SIG-M5 treated with dmso at 0.1 percent for 504 hours (cell line): ENCODE results near the gene MAD1L1.
A peak's percentile ranks its signal among the peaks of the same experiment; 100 is the strongest.

Experiments used
- DNase-seq: peaks from one replicate; lab custom pipeline; 2025; ENCODE audit not compliant: unreplicated experiment; lab: John Stamatoyannopoulos, UW

MAD1L1 gene

DNA sequence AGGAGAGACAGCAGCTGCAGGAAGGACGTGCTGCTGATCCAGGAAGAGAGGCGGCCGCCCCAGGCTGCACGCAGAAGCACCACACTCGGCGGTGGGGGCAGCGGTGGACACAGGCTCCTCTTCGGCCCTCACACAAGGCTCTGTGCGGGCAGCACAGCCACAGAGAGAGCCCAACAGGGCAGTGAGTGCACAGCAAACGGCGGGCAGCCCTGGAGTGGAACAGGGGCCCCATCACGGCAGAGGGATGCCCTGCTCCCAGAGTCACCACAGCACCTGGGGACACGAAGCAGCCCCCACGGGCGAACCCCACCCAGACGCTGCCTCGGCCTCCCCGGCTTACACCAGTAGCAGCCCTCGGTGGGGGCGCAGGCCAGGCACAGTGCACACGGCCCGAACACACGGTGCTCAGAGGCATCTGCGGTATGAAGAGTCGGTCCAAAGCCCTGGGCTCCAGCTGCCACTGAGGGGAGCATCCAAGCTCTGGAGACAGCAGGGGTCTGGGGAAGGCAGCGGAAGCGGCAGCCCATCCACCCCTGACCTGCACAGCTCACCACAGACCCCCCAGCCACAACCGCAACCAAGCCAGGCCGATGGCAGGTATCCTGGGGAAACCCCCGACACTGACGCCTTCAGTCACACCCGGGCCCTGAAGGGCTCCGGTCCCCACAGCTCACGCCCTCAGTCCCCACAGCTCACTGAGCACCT lies 26.1 kb upstream of the MAD1L1 start:
- DNase-seq: no peak

- no peak for DNase-seq
These were observed 24.9 kb upstream of the MAD1L1 start for GRCh38 chr7:2257651-2258050.

DNA sequence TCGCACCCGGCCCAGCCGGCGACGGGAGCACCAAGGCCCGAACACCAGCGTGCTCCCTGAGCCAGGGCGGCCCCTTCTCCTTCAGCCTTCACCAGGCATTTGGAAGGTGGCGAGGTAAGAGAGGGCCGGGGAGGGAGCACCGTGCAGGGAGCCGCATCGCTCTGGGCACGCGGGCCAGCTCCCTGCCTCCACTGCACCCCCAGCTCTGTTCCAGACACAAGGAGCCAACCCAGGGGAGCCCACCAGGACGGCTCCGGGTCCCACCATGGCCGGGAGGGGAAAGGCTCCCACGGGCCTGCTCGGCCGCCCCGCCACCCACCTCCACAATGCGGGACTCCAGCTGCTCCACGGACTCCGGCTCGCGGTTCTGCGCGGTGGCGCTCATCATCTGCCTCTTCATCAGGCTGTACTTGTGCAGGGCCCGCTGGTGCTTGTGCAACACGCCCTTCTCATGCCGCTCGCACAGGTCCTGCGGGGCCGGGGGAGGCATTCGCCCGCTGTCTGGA lies 24.4 kb upstream of the MAD1L1 start:
- no peak for DNase-seq

GRCh38 chr7:2256306-2257045 lies 23.7 kb upstream of the MAD1L1 start:
- DNase-seq: no peak

DNA sequence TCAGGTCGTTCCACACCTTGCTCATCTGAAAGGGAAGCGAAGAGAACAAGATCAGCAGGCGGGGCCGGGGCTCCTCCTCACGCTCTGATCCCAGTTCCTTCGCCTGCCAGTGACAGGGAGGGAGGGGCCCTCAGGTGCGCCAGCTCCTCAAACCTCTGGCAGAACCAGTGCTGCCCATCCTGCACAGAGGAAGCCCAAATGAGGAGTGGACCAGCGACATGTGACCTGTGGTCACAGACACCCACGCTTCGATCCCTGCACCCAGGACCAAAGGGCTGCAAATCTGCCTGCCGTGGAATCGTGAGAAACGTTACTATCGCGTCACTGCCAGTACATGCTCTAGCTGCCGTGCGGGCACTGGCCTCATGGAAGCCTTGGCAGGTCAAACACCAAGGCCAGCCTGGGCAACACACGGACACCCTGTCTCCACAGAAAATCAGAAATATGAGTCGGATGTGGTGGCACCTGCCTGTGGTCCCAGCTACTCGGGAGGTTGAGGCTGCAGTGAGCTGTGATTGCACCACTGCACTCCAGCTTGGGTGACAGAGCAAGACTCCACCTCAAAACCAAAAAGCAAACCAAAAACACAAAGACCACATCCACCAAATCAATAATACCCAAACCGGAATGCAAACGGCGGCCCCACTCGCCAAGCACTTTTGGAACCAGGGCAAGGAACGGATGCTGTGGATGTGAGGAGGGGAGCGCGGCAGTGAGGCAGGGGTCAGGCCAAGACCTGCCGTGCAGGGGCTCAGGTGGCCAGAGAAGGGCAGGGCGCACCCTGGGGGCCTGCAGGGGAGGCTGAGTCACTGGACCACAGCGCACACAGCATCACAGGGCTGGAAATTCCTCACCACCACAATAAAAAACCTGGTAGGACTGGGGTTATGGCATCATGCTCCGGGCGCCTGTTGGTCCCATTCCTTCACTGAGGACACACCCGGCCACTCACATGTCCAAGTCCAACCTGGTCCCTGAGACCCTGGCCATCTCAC lies 22.7 kb upstream of the MAD1L1 start:
- DNase-seq: no peak

DNA sequence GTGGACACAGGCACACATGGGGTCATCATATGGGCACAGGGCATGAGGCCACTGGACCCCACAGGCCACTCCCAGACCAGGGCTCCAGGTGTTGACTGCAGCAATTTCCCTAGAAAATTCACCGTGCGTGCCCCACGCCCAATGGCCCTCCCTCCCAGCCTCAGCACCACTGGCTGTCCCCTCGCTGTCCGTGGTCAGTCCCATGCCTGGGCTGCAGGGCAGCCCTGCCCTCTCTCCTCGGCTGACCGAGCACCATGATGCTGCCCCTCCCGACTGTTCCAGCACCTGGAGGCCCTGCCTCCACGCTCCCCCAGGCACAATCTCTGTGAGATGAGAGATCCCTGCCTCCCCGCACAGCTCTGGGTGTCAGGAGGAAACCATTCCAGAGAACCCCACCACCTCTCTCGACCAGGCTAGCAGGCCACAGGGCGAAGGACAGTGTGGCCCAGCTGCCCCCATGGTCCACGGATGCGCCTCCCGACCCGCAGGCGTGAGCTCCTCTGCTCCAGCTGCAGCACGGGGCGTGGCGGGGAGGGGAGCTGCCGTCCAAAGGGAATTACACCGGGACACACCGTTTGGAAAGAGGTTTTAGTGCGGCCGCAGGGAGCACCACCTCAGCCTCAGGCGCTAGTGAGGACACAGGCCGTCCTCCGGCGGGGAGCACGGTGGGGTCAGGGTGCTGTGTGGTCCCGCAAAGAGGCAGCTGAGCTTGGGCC lies 21.8 kb upstream of the MAD1L1 start:
- no peak for DNase-seq

DNA sequence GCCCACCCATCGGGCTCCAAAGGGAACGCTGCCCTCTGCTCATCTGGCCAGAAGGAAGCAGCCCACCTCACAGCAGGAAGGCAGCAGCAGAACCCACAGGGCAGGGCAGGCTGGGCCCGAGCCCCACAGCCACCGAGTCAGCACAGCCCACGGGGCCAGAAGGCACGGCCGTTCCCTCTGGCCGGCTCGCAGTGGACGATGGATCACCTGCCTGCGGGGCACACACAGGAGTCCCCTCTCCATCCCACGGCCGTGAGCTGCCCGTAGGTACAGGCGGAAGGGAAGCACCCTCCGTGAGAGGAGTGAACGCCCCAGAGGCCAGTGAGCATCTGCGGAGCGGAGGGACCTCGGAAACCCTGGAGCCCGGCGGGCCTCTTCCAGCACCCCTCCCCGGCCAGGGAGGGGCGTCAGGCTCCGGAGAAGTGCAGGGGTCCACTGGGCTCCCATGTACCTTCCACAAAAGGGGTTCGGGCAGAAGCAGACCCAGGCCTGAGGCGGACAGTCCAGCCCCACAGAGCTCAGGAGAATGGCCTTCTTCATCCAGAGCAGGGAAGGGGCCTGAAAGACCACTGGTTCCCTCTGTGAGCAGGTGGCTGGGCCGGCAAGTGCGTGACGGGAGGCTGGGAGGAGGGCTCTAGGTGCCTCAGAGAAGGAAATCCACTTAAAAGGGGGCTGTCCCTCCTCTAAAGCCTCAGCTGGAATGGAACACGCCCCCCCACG lies 20.9 kb upstream of the MAD1L1 start:
- no peak for DNase-seq

GRCh38 chr7:2253021-2253420 lies 20.3 kb upstream of the MAD1L1 start:
- DNase-seq: no peak

DNA sequence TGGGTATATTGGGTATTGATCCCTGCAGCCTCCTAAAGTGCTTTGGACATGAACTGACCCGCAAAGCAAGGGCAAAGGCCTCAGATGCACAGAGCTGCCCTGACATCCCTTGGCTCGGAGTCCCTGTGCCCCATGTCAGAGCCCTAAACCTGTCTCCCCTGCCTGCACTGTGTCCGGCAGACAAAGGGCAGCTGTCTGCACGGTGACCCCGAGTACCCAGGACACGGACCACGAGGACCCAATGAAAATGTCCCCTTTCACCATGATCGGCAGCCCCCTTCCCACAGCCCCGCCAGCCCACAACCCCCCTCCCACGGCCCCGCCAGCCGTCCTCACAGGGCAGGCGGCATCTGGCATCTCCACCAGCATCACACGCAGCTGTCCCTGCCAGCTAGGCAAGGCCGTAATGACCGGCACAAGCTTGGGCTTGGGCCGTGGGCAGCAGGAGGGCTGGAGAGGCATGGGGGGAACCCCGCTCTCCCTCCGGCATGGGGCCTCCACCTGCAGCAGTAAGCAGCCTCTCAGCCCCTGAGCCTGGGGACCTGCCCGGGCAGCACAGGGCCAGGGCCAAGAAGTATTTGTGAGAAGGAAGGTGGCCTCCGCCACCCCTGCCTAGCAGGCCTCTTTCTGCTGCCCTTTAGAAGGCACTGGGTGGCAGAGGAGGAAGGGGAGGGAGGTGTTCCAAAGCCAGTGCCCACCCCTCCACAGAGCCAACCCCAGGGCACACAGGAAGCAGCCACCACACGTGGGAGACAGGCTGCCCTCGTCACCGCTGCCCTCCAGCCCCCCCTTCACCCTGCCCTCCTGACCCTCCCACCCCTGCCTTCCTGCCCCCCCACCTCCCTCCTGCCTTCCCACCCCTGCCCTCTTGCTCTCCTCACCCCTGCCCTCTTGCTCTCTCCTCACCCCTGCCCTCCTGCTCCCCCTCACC lies 19.4 kb upstream of the MAD1L1 start:
- DNase-seq: no peak

DNA sequence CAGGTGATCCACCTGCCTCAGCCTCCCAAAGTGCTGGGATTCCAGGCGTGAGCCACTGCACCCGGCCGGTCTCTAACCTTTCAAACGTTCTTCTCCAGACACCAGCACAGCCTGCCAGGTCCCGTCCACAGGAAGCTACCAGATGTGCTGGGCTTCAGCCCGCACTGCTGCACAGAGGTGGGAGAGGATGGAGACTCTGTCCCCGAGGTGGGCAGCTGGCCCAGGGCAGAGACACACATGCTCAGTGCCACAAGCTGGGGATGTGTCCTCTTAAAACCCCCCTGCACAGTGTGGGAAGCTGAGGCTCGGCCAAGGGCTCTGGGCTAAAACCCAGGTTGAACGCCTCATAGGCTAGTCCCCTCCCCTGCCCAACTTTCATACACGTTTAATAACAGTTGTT lies 18.6 kb upstream of the MAD1L1 start:
- DNase-seq: no peak

DNA sequence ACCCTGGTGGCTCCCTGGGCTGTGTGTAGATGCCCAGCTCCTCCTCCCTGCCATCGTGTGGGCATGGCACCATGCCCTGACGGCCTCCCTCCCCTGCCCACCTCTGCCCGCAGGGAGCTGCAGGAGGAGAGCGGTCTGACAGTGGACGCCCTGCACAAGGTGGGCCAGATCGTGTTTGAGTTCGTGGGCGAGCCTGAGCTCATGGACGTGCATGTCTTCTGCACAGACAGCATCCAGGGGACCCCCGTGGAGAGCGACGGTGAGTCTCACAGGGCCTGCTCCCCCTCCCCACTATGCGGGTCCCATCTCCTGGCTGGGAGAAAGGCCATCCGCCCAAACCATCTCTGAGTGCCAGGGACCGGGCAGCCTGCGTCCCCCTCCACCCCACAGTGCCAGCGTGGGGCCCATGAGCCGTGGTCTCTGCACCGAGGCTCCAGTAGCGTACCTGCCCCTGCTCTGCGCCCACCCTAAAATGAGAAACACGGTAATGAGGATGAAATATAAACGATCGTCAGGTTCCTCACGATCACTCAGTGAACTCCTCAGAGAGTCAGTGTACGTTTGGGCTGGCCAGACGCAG lies 17.1 kb upstream of the MAD1L1 start:
- DNase-seq: no peak

DNA sequence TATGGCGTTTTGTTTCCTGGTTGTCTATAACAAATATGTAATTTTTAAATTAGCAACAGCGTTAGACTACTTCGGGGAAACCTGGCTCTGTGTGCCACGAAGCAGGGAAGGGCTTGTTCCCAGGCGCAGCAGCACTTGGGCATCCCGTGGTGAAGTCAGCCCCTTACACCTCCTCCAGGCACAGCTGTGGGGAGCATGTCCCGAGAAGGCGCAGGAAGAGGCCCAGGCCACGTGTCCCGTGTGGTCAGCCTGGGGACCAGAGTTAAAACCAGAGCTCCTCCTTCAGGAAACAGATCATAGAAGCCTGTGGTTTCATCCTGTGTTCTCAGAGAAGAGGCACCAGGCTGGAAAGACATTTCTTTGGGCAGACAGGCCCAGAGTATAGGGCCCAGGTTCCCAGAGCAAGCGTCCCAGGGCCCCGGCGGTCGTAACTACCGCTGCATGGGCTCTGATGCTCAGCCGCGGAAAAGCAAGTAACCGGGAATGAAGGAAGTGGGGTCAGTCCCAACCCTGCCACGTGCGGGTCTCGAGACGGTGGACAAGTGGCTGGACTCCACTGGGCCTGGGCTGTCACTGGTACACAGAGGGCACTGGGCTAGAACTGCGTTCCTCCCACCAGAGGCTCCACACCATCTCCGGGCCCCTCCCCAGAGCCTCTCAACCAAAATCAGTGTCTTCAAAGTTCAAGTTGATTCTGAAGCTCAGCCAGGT lies 16.4 kb upstream of the MAD1L1 start:
- DNase-seq: peak; percentile 51

GRCh38 chr7:2247141-2247995 lies 14.6 kb upstream of the MAD1L1 start:
- DNase-seq: no peak

DNA sequence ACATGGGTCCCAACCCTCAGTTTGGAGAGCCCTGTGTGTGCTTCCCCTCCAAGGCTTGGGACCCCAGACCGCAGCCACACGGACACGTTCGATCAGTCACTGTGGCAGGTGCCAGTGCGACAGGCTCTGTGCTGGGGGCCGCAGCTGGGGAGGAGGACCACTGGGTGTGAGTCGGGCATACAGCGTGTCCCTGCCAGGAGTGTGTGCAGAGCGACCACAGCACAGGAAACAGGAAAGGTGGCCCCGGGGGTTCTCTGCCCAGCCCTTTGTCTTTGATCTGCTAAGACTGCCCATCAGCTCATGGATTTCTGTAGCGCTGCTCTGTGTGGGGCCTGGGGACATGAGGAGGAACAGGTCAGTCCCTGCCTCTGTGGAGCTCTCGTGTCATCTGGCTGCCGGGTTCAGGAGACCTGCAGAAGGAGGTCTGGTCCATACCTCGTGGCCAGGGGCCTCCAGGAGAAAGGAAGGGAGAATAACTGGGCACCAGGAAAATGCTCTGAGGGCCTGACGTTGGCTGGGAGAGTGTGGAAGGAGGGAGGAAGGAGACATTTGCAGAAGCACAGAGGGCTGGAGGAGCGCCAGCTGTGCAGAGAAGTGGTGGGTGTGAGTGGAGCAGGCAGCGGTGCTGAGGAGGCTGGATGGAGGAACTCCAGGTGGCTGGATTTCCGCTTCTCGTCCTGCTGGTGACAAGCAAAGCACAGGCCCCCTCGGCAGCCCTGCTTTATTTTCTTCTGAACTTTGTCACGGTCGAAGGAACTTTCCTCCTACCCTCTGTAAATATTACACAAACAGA lies 13.3 kb upstream of the MAD1L1 start:
- DNase-seq: no peak

GRCh38 chr7:2244404-2244995 lies 11.8 kb upstream of the MAD1L1 start:
- DNase-seq: no peak

GRCh38 chr7:2243458-2243857 lies 10.7 kb upstream of the MAD1L1 start:
- no peak for DNase-seq
